Measurements from ENCODE around the gene TIMP3.

- TF ChIP-seq POLR2AphosphoS5 (IDR thresholded peaks at IDR 0.05) (no peak), CTCF (IDR thresholded peaks at IDR 0.05) (no peak), POLR2A (IDR thresholded peaks at IDR 0.05) (no peak)
These were observed 75.7 kb downstream of the TIMP3 start for GRCh38 chr22:32877196-32877595.

All from upper lobe of left lung (tissue), 4 donors.